Fibroblast of skin of left biceps (primary cell): ENCODE measurements around the gene EXOC6.

ENCODE experiments used
- DNase-seq, 2 experiments: peaks; one replicate each; pipeline ENCODE4 v3.0.0-alpha.2; 2013; ENCODE audit warnings: low read depth in 2 of 2

EXOC6 gene

GRCh38 chr10:92834331-92834730 lies 14.0 kb upstream of the EXOC6 start:
- DNase-seq = no peak

- DNase-seq = no peak
Observed at GRCh38 chr10:92834986-92835385, 13.3 kb upstream of the EXOC6 start.

- no peak for DNase-seq
Observed at GRCh38 chr10:92837456-92837855, 10.9 kb upstream of the EXOC6 start.

GRCh38 chr10:92839191-92840085 lies 8.9 kb upstream of the EXOC6 start:
- DNase-seq = no peak

- DNase-seq = no peak
Observed at GRCh38 chr10:92844746-92845145, 3.6 kb upstream of the EXOC6 start.

GRCh38 chr10:92845921-92846320 lies 2.4 kb upstream of the EXOC6 start:
- no peak for DNase-seq

GRCh38 chr10:92846344-92846743 lies 2.0 kb upstream of the EXOC6 start:
- DNase-seq = no peak

GRCh38 chr10:92846854-92847201 lies 1.5 kb upstream of the EXOC6 start:
- no peak for DNase-seq

GRCh38 chr10:92847202-92847864 lies 987 bp upstream of the EXOC6 start:
- DNase-seq = no peak

GRCh38 chr10:92848037-92848440 lies 281 bp upstream of the EXOC6 start:
- no peak for DNase-seq

- no peak for DNase-seq
Observed at GRCh38 chr10:92849234-92849525, 860 bp downstream of the EXOC6 start.

GRCh38 chr10:92849576-92850090 lies 1.3 kb downstream of the EXOC6 start:
- DNase-seq = no peak

- no peak for DNase-seq
Observed at GRCh38 chr10:92850185-92850584, 1.9 kb downstream of the EXOC6 start.

- no peak for DNase-seq
Observed at GRCh38 chr10:92851003-92851402, 2.7 kb downstream of the EXOC6 start.

- DNase-seq = no peak
Observed at GRCh38 chr10:92855560-92855959, 7.2 kb downstream of the EXOC6 start.

- DNase-seq = no peak
Observed at GRCh38 chr10:92857904-92858514, 9.7 kb downstream of the EXOC6 start.

GRCh38 chr10:92867235-92867634 lies 18.9 kb downstream of the EXOC6 start:
- DNase-seq = no peak

GRCh38 chr10:92868036-92868435 lies 19.7 kb downstream of the EXOC6 start:
- no peak for DNase-seq

- DNase-seq = no peak
Observed at GRCh38 chr10:92868557-92868956, 20.2 kb downstream of the EXOC6 start.

- no peak for DNase-seq
Observed at GRCh38 chr10:92873029-92873428, 24.7 kb downstream of the EXOC6 start.

GRCh38 chr10:92876509-92877036 lies 28.3 kb downstream of the EXOC6 start:
- no peak for DNase-seq

GRCh38 chr10:92880233-92880861 lies 32.0 kb downstream of the EXOC6 start:
- DNase-seq = peak in 1 of 2 experiments; percentile 3
